ENCODE data around the gene MITF. TPM values are rescaled to one million over a fixed set of nuclear protein-coding genes. Genes with fewer than 3 reads are reported as not detected.
"Not testable (repeated sequence)": the region's sequence is repeated elsewhere in the genome, so short reads cannot be mapped to it uniquely, and the experiment has no call there.

MITF gene
- total RNA-seq, 1 donor from 2014 or later, result 0.41 TPM

DNA sequence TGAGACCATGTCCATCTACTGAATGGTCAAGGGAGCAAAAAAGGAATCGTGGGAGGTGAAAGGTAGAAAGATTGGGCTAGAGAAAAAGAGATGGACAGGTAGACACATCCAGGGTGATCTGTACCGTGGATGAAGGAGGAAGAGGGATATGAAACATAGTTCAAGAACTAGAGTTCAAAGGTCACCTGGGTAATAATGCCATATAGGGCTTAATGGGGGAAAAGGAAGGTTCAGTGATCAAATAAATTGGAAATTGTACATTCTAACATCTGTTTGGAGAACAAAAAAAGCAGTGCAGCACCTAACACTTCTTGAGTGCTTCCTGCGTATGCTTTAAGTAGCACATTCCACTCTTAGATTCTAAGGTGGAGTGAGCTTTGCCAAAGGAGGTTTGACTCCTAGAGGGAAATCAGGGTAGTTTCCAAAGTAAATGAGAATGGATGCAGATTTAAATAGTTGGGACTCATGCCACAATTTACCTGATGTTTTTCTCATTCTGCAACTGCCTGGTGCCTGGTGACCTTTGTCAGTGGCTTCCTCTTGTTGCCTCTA is 46.6 kb downstream of the MITF start:
- intact Hi-C loops (cut with micrococcal nuclease), result no loop called here

DNA sequence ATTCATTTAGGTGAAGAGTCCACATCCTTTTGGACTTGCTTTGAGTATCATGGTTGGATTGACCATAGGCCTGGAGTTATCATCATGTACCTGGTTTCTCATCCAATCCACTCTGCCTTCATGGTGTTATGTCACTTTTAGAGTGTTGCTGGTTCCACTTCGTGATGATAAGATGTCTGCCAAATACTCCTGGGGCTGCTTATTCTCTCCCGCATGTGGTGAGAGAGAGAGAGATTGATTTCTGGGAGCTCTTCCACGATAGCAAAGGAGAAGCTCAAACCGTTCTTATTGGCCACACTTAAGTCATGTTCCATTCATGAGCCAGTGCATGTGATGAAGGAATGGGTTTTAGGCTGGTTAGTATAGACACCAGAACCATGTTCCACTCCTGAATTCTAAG is 47.6 kb downstream of the MITF start:
- intact Hi-C loops (cut with micrococcal nuclease), result no loop called here

DNA sequence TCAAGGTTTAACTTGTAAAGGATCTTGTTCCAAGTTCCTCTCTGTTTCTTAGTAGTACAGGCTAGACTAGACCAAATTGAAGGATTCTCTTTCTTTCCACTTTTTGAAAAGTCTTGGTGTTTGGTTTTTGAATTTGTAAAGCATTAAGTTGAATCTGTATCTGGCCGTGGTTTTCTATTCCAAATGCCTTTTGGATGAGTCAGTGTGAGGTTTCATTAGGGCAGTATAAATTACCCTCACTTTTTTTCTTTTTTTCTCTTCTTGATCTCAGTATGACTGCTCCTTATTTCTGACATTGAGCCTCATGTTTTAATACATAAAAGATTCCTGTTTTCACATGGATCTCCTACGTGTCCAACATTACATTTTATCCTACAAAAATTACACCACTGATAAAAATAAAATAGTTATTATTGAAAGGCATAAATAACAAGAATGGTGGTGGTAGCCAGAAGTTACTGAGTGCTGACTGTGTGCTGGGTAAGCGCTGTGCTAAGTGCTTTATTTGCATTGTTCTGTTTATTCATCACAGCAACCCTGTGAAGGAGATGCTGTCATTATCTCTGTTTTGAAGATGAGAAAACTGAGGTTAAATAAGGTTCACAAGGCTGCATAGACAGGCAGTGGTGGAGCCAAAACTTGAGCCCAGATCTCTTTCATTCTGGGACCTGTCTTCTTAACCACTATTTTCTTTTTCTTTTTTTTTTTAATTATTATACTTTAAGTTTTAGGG is 48.3 kb downstream of the MITF start:
- intact Hi-C loops (cut with micrococcal nuclease), result no loop called here

DNA sequence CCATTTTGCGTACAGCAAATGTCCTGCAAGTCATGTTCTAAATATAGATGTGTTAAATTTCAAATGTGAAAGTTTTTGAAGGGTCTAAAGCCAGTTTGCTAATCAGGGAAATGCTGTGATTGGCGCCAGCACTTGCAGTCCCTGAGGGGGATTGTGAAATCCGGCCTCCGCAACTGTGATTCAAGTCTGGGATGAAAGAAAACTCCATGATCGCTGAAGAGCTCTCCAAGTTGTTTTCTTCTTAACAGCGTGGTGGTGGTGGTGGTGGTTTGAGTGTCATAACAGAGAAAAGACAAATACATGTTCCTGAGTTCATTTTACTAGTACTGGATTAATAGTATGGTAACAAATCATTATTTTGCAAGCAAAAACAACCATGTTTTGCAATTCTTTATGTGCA is 51.8 kb downstream of the MITF start:
- intact Hi-C loops (cut with micrococcal nuclease), result no loop called here

DNA sequence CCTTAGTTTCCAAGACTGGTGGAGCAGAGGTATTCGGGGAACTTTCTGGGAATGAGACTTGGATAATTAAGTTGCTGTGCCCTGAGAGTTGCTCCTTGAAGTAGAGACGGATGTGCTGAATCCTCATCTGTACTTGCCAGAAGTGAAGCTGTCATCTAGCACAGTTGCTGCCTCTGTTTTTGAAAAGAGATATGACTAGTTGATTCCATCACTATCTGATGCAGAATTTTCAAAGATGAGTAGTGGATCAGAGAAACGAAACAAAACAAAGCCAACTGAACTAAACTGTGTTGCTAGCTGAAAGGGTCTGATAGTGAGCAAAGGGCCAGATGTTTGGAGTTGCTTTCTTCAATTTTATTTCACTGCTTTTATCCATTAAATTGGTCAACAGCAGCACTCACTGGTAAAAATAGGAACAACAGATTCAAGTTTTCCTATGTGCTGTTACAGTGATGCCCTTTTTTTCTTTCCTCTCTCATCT is 52.7 kb downstream of the MITF start:
- intact Hi-C loops (cut with micrococcal nuclease), result no loop called here

DNA sequence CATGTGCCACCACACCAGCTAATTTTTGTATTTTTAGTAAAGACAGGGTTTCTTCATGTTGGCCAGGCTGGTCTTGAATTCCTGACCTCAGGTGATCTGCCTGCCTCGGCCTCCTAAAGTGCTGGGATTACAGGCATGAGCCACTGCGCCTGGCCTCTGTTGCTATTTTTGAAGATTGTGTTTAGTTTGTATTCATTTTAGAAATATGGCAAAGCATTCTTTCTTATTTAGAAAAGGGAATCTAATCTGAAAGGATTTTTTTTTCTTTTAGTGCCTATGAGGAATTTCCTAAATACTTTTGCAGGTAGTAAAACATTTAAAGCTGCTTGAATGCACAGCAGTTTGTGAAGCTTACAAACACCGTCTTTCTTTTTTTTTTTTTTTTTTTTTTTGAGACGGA is 56.9 kb downstream of the MITF start:
- intact Hi-C loops (cut with micrococcal nuclease), result not testable (repeated sequence)

DNA sequence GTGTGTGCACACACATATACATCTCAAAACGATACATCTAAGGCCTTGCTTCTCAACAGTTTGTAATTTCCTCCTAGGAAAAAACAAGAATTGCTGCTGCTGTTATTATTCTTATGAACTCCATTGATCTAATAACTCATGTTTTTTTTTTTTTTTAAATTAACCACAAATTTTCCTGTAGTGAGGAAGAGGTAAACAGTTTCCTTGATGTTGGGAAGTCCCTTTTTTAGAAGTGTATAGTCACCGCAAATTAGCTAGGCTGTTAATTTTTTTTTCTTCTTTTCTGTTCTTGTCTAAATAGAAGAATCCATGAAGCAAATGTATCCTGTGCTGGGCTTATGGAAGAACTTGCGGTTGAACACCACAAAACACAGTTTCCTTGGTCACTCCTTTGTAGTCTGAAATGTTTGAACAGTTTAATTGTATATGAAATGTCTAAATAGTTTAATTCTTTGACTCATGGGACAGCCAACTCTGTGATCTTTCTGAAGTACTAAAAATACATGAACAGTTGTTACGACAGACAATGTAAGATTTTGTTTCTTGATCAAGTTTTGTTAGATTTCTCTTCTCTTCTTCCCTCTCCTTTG is 64.5 kb downstream of the MITF start:
- intact Hi-C loops (cut with micrococcal nuclease), result no loop called here

DNA sequence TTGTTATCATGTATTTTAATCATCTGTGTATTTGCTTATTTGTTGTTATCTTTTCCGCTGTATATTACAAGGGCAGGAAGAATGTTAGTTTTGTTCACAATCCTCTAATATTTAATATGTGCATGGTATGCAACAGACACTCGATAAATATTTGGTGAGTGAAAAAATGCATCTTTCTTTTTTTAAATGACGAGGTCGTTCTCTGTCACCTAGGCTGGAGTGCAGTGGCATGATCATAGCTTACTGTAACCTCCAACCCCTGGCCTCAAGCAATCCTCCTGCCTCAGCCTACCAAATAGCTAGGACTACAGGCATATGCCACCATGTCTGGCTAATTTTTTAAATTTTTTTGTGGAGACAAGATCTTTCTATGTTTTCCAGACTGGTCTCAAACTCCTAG is 66.2 kb downstream of the MITF start:
- intact Hi-C loops (cut with micrococcal nuclease), result no loop called here

DNA sequence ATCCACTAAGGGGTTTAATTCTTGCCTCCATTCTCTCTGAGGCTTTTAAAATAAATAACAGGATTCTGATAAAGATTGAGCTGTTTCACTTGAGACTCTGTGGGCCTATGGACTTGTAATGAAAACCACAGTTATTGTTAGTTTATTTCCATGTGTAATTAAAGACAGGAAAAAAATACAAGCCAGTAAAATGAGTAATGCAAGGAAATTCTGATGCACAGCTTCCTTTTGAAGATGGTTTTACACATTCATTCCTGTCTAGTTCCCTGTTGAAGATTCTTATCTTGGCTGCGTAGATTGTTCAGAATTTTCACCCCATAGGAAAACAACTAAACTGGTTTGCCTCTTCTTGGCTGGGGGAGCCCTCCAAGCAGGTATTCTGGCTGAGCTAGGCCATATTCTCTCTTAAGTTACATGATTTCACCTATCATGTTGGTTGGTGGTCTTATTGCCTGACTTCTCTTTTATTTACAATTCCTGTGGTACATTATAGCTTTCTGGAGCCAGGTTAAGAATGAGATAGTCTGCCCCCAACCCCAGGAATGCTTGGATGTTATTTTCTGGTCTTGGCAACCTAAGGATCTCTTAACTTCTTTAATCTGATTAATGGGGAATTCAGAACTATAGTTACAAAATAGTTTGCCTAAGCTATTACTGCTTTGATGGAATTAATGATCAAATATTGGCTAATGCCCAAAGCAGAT is 67.6 kb downstream of the MITF start:
- intact Hi-C loops (cut with micrococcal nuclease), result no loop called here

DNA sequence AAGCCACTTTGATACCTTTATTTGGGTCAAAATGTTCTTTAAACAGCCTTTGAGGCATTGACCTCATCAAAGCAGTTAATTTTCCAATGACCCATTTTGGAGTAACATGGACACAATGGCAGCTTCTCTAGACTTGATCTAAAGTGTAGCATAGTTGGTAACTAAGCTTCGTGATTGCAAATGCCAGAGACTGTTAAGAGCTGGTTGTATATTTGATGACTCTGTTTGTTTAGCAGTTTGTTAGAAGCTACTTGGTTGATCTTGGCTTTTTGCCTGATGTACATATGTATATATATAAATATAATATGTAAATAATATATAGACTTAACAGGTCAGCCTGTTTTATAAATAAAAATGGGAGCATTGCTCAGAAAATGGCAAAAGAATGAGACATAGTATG is 68.4 kb downstream of the MITF start:
- intact Hi-C loops (cut with micrococcal nuclease), result no loop called here

DNA sequence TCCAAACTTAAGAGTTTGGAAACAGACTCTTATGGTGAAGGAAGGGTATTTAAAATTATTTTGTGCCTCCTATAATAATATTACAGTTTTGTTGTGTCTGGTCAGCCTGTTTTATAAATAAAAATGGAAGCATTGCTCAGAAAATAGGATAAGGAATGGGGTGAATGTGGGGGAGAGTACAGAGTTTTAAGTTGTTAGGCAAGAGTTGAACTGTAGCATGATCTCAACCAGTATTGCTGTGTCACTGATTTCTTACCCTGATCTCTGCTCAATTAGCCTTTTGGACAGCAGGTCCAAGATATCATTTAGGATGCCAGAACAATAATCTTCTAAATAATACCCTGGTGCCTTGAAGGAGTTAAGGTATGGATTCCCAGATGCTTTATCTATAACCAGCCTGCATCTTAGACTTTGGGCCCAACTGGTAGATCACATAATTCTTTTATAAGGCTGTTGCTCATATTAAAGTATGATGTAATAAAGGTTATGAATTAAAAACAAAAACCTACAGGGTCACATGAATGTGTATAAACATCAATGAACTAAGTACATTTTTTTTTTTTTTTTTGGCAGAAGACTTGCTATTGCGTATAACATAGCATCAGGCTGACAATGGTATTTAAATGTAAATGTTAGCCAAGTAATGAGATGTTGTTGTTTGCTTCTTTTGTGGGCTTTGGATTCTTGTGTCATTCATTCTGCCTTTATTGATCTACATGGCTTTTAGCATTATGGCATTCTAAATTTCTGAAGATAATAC is 70.0 kb downstream of the MITF start:
- intact Hi-C loops (cut with micrococcal nuclease), result no loop called here

DNA sequence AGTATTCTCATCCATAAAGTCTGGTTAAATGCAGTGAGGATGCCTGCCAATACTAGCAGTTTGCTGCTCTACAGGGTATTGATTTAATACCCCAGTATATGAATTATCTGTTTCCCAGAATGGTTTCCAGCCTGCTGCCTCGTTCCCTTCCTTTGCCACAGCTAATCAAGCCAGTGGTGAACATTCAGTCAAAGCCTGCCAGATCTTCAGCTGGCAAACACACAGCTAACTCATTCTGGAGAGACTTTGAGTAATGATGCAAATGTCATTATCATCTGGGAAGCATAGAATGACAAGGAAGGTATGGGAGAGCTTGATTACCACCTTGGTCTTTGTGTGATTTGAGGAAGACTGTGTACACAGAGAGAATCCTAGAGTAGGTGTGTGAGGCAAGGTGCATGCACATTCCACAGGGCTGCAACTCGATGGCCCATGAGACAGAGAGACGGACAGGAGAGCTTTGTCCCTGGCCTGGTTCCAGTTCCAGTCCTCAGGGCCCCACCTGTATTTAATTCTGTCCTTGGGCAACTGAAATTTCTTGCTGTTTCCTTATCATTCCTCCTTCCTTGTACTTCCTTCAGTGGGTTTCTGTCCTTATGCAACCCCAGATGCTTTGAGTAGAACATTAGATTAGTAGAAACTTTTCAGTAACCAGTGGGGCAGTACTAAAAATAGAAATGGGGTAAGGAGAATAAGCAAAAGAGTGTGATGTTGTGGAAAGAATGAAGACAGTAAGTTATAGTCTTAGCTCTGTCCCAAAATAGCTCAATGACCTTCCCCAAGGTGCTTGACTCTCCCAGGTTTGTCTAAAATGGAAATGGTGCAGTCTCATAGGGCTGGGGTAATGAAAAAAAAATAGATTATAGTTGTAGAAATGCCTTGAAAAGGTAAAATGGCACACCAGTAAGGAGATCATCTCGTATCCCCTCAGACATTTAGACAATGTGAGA is 72.5 kb downstream of the MITF start:
- intact Hi-C loops (cut with micrococcal nuclease), result no loop called here

DNA sequence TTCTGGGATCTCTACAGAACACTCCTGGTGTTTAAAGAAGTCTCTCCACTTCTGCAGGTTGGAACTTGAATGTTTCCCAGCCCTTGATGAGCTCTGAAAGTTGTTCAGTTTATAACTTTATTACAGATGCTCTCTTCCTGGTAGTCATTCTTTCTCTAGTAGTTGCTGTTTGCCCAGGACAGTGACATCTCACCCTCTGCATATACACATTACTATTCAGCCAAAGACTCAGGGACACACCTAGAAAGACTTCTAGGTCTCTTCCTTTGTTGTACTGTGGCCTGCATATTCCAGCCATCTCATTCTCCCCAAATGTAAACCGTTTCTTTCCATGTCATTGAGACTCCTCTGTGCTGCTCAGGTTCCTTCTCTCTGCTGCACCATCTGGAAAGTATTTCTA is 76.7 kb downstream of the MITF start:
- intact Hi-C loops (cut with micrococcal nuclease), result no loop called here

DNA sequence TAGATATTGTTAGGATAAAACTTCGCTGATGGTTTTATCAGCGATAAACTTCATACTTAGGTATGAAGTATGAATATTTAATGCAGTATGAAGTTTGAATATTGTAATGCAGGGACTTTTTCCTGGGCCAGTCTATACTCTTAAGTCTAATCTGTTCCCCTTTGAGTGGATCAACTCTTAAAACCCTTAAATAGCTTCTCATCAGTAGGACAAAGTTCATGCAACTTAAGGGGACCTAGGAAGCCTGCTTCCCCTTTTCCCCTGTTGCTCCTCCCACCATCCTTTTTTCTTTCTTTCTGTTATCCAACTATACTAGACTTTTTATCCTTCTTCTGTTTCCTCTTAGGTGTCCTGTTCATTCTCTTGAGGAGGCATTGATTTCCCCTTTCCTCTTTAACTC is 78.7 kb downstream of the MITF start:
- intact Hi-C loops (cut with micrococcal nuclease), result no loop called here

DNA sequence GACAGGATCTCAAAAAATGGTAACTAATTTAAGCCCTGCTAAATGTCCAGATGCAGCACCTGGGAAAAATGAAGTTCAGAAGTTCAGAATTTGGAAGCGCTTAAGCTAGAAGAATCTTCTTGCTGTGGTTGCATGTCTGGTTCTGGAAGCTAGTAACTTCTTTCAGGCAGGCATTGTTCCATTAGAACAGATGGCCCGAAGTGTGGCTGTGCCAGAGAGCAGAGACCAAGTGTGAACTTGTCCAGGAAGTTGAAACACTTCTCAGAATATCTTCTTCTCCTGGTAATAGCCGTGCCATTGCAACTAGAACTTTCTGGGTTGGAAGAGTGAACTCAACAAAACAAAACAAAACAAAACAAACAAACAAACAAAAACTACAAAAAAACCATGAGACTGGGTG is 80.0 kb downstream of the MITF start:
- intact Hi-C loops (cut with micrococcal nuclease), result no loop called here

DNA sequence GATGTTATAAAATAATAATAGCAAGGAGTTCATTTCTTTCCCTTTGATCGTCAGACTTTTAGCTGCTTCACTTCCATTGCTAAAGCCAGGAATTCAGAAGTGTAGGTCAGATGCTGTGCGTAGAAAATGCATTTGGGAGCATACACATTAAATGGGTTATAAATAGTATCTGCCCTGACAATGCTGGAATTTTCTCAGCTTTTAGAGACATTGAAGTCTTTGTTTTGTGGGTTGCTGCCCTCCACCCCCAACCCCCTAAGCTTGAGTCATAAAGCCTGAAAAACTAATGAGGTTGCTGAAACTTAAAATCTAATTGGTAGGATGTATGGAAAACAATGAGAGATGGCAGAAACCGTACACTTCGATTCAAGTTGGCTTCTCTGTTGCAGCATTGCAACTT is 81.9 kb downstream of the MITF start:
- intact Hi-C loops (cut with micrococcal nuclease), result no loop called here

DNA sequence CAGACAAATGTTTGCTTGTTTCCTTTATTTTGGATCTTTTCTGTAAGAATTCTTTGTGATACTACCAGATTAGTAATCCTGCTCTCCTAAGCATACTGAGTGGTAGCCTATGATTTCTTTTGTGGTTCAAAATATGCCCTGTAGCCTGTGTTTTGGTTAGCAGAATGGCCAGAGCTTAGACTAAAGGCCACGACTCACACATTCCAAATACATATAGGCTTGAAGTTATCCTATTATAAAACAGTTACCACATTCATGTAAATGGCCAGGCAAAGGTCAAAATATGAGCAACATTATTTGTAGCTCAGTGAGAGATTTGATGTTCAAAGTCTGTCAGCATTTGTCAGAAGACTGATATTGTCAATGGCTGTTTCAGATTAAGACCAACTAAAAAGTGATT is 84.5 kb downstream of the MITF start:
- intact Hi-C loops (cut with micrococcal nuclease), result no loop called here

DNA sequence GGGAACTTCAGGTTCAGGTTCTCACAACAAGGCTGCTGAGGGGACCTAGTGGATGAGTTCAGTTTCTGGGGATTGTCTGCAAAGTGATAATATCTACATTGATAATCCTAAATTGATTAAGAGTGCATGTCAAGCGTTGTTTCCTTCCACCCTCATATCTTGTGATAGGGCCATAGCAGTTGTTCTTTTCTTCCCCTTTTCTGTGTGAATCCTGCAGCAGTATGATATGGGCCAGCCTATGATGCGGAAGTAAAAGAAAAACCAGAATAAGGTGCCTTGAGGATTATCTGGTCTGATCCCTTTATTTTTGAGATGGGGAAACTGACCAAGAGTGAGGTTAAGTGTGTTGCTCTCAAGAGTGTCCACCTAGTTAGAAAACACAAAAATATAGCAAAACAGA is 86.2 kb downstream of the MITF start:
- intact Hi-C loops (cut with micrococcal nuclease), result no loop called here

DNA sequence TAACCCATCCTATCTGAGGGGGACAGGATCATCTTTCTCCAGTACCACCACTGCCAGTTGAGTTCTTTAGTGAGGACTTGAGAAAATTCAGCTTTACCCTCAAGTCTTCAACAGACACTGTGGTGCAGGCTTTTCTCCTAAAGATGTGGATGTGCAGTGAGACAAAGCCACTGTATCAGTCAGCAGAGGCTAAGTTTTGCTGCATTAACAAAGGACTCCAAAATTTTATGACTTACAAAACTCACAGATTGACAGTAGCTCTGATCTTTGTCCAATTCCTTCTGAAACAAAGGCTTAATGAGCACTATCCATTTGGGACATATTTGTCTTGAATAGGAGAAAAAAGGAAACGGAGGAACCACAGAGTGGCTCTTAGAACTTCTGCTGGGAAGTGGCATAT is 87.9 kb downstream of the MITF start:
- intact Hi-C loops (cut with micrococcal nuclease), result no loop called here

DNA sequence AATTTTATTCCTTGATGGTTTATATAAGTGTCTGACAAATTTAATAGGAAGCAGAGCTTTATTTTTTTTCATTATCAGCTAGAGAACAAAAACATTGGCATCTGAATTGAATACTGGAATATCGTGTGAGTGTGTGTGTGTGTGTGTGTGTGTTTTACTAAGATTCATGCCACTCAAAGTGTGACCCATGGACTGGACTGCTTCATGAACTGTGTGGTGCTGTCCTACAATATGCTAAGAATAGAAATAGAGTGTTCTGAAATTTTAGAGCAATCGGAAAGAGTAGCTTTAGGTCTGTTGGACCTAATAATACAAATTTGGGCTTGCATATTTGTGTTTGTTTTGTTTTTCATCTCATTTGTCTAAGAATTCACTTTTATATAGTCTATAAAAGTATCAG is 89.6 kb downstream of the MITF start:
- intact Hi-C loops (cut with micrococcal nuclease), result no loop called here

DNA sequence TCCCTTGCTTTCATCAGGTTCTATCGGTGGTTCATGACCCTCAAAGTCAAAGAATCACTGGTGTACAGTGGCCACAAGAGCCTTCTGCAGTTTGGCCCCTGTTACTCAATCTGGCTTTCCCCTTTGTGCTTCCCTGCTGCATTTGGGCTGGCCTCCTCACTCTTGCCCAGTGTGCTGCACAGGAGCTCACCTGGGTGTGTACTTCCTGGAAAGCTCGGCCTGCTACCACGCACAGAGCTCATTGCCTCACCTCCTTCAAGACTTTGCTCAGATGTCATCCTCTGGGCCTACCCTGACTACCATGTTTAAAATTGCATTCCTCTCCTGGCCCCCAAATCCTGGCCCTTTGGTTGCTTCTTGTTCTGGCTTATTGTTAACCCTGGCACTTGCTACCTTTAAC is 90.9 kb downstream of the MITF start:
- intact Hi-C loops (cut with micrococcal nuclease), result no loop called here
